Smooth muscle cell (in vitro differentiated cells): Measurements from ENCODE around the gene YDJC. TPM values are rescaled to one million over a fixed set of nuclear protein-coding genes. Genes with fewer than 3 reads are reported as not detected.

Source experiments
- DNase-seq: peaks from one replicate; lab custom pipeline; 2025; ENCODE audit not compliant: unreplicated experiment; lab: John Stamatoyannopoulos, UW
- H2AFZ ChIP-seq: fragments of 200-600 bp; sonication (generic); 2 replicates; pipeline ENCODE4 v1.6.0; 2016; ENCODE audit warnings: antibody characterized with exemption, low read depth, mild to moderate bottlenecking
- H3F3A ChIP-seq: fragments of 200-600 bp; sonication (generic); 2 replicates; pipeline ENCODE4 v1.6.0; 2017; ENCODE audit warnings: antibody characterized with exemption, low read depth
- H3K27ac ChIP-seq: fragments of 200-600 bp; sonication (generic); 2 replicates; pipeline ENCODE4 v1.5.1; 2016; ENCODE audit warnings: low read depth, mild to moderate bottlenecking
- H3K27me3 ChIP-seq: fragments of 200-600 bp; sonication (generic); 2 replicates; pipeline ENCODE4 v1.6.1; 2016; ENCODE audit warnings: low read depth, mild to moderate bottlenecking
- H3K36me3 ChIP-seq: fragments of 200-600 bp; sonication (generic); 2 replicates; pipeline ENCODE4 v1.5.1; 2016; ENCODE audit warnings: low read depth
- H3K4me1 ChIP-seq: fragments of 200-600 bp; sonication (generic); 2 replicates; pipeline ENCODE4 v1.5.1; 2016; ENCODE audit warnings: low read depth
- H3K4me2 ChIP-seq: fragments of 200-600 bp; sonication (generic); 2 replicates; pipeline ENCODE4 v1.6.0; 2016; ENCODE audit warnings: mild to moderate bottlenecking
- H3K4me3 ChIP-seq: fragments of 200-600 bp; sonication (generic); 2 replicates; pipeline ENCODE4 v1.5.1; 2016; ENCODE audit warnings: mild to moderate bottlenecking
- H3K79me2 ChIP-seq: fragments of 200-600 bp; sonication (generic); 2 replicates; pipeline ENCODE4 v1.6.0; 2016; ENCODE audit warnings: low read depth, mild to moderate bottlenecking
- H3K9ac ChIP-seq: fragments of 200-600 bp; sonication (generic); 2 replicates; pipeline ENCODE4 v1.6.0; 2016; ENCODE audit warnings: low read depth
- H3K9me3 ChIP-seq: fragments of 200-600 bp; sonication (generic); replicated peaks from 2 replicates; pipeline ENCODE4 v1.5.1; 2016; ENCODE audit warnings: low read depth
- H4K20me1 ChIP-seq: fragments of 200-600 bp; sonication (generic); 2 replicates; pipeline ENCODE4 v1.6.0; 2016; ENCODE audit warnings: low read depth
- WGBS: methylation state at CpG from one replicate; pipeline ENCODE4 v1.1.7; 2016; ENCODE audit warnings: low lambda C conversion rate; 5-methylcytosine and 5-hydroxymethylcytosine counted together
- polyA plus RNA-seq: library from polyadenylated mRNA; unstranded; fragments of >200 nt; fragmentation: Nextera tagmentation; extraction: Ambion mirVana; gene quantifications from 2 replicates; pipeline ENCODE4 v1.2.1, GENCODE V29; 2016
- total RNA-seq: library from RNA; depleted of rRNA; stranded (reverse); fragments of >200 nt; gene quantifications from 2 replicates; pipeline ENCODE4 v1.2.3, GENCODE V29; 2014
- TF ChIP-seq, protein P1 (sequence below): fragments of 200-600 bp; sonication (generic); IDR thresholded peaks from 2 replicates; pipeline ENCODE4 v1.5.1; 2017; ENCODE audit warnings: borderline replicate concordance, mild to moderate bottlenecking, antibody characterized with exemption; ENCODE audit not compliant: insufficient read depth, poor library complexity, severe bottlenecking

The YDJC gene
- total and polyA plus RNA-seq, 2 experiments from 2014 or later: 15.2 to 19.3 TPM

DNA sequence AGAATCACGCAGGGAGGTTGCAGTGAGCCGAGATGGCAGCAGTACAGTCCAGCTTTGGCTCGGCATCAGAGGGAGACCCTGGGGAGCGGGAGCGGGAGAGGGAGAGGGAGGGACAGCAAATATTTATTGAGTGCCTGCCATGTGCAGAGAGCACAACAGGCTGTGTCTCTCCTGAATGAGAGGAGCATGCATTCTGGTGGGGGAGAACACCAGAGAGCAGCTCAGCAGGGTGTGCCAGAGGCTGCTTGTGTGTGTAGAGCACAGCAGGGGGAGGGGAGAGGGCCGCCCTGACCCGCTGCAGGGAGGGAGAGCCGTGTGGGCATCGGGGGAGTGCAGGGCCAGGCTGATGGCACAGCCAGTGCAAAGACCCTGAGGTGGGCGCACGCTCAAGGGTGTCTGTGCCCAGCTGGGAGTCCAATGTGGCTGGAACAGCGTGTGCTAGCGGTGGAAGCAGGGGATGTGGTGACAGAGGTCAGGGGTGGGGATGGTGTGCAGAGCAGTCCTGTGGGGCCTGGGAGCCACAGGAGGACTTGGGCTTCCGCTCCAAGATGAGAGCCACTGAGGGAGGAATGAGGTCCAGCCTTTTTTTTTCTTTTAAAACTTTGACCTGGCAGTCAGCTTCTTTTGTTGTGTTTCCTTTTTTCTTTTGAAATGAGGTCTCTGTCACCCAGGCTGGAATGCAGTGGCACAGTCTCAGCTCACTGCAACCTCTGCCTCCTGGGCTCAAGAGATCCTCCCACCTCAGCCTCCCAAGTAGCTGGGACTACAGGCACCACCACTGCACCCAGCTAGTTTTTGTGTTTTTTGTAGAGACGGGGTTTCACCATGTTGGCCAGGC lies 48.0 kb upstream of the YDJC start:
- Histone ChIP-seq H3K4me1 (no peaks in the 10 kb centered on the region), H4K20me1 (no peaks in the 10 kb centered on the region), H3K9me3 (no peaks in the 10 kb centered on the region), H3F3A (no peaks in the 10 kb centered on the region), H3K27ac (no peak overlapping the region), H3K9ac (no peak overlapping the region), H3K36me3 (no peaks in the 10 kb centered on the region), H2AFZ (no peak overlapping the region), H3K27me3 (no peaks in the 10 kb centered on the region), H3K79me2 (no peaks in the 10 kb centered on the region), H3K4me3 (no peak overlapping the region), H3K4me2 (no peak overlapping the region)
- no peak for DNase-seq
- WGBS: 93% methylated on average over 14 of the region's 15 CpGs
- TF ChIP-seq, protein P1, sequence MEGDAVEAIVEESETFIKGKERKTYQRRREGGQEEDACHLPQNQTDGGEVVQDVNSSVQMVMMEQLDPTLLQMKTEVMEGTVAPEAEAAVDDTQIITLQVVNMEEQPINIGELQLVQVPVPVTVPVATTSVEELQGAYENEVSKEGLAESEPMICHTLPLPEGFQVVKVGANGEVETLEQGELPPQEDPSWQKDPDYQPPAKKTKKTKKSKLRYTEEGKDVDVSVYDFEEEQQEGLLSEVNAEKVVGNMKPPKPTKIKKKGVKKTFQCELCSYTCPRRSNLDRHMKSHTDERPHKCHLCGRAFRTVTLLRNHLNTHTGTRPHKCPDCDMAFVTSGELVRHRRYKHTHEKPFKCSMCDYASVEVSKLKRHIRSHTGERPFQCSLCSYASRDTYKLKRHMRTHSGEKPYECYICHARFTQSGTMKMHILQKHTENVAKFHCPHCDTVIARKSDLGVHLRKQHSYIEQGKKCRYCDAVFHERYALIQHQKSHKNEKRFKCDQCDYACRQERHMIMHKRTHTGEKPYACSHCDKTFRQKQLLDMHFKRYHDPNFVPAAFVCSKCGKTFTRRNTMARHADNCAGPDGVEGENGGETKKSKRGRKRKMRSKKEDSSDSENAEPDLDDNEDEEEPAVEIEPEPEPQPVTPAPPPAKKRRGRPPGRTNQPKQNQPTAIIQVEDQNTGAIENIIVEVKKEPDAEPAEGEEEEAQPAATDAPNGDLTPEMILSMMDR: no peak

DNA sequence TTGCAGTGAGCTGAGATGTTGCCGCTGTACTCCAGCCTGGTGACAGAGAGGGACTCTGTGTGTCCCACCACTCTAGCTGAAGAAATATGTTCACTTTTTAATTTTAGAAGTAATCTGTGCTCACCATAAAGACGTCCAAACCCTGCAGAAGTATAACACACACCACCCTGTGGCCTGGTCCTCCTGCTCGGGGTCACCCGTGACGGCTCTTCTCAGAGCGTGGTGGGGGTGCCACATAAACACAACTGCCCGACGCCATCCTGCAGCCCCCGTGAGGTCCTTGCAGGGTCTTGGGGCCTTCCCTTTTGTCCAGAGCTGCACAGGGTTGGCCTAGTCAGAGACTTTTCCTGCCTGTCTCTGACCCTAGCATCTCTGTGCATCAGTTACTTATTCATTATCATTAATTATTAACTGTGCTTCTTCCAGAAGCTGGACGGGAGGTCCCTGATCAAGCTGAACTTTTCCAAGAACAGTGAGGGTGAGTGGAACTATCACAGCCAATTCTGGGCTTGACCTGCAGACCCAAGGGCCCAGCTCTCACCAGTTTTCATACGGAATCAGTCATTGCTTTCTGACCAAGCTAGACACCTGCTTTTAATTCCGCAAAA lies 44.9 kb upstream of the YDJC start:
- no peaks in the 10 kb centered on the region for H3K4me1 ChIP-seq
- no peaks in the 10 kb centered on the region for H3K36me3 ChIP-seq
- no peak overlapping the region for H3K9ac ChIP-seq
- no peaks in the 10 kb centered on the region for H3K27me3 ChIP-seq
- H2AFZ ChIP-seq: no peak overlapping the region
- H3K27ac ChIP-seq: no peak overlapping the region
- TF ChIP-seq, protein P1: no peak
- H4K20me1 ChIP-seq: peaks cover 2% of the 10 kb centered on the region
- no peak for DNase-seq
- no peaks in the 10 kb centered on the region for H3K9me3 ChIP-seq
- no peak overlapping the region for H3K4me2 ChIP-seq
- H3K4me3 ChIP-seq: no peak overlapping the region
- WGBS: over 99% methylated on average over 12 of the region's 12 CpGs
- no peaks in the 10 kb centered on the region for H3F3A ChIP-seq
- H3K79me2 ChIP-seq: no peaks in the 10 kb centered on the region

DNA sequence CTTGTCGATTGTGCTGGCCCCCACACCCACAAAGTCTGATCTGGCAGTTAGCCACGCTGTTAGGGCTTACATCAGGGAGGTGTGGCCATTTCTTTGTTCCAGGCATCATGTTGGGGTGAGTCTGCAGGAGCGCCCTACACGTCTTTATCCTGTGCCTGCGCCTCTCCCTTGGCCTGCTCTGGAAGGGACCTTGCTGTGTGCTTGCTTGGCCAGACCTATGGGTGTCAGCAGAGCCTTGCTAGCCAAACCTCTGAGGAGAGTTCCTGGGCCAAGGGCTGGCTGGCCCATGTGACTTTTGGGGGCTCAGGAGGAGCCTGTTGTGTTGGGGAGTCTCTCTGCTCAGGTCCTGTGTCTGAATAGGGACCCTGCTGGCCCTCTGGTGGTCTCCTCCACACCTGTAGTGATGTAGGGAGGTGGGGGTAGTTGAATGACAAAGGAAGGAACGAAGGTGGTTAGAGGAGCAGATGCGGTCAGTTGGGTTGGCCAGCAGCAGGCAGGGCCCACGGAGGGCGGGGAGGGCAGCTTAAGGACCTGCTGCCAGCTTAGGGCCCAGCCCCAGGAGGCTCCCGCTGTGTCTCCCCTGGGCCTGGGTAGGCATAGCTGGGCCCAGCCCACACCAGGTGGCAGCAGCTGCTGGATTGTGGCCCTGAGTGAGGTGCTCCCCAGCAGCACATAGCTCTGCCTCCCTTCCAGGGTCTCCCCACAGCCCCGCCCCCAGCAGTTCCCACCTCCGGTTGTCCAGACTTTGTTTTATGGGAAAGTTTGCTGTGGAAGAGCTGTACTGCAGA lies 43.9 kb upstream of the YDJC start:
- Histone ChIP-seq H3K4me2 (no peak overlapping the region), H4K20me1 (peaks cover 4% of the 10 kb centered on the region), H3K79me2 (no peaks in the 10 kb centered on the region), H3K9ac (no peak overlapping the region), H3K4me1 (no peaks in the 10 kb centered on the region), H3K4me3 (no peak overlapping the region), H3K9me3 (no peaks in the 10 kb centered on the region), H2AFZ (no peak overlapping the region), H3K27ac (no peak overlapping the region), H3K36me3 (no peaks in the 10 kb centered on the region), H3K27me3 (no peaks in the 10 kb centered on the region), H3F3A (no peaks in the 10 kb centered on the region)
- TF ChIP-seq, protein P1: no peak
- 98% methylated on average over 12 of the region's 12 CpGs for WGBS
- DNase-seq: no peak
